Measurements from ENCODE around the gene JAZF1.

The JAZF1 gene

GRCh38 chr7:27885652-27886051, 294.9 kb downstream of the JAZF1 start:
- H3K9me3 ChIP-seq (ENCODE audit: insufficient read depth, low read length): no peaks in the 10 kb centered on the region
- no peaks in the 10 kb centered on the region for H3F3A ChIP-seq (ENCODE audit: insufficient read depth)
- H4K20me1 ChIP-seq (ENCODE audit: low read depth, low read length): no peaks in the 10 kb centered on the region
- H3K9me2 ChIP-seq (replicated peaks; ENCODE audit: insufficient read depth, low read length): no peaks in the 10 kb centered on the region
- no peaks in the 10 kb centered on the region for H3K79me2 ChIP-seq (ENCODE audit: insufficient read depth, low read length)
- H2AFZ ChIP-seq (ENCODE audit: low read depth, low read length, severe bottlenecking): no peak overlapping the region
- H3K4me2 ChIP-seq (ENCODE audit: low read depth, low read length, poor library complexity, severe bottlenecking): no peak overlapping the region
- no peaks in the 10 kb centered on the region for H3K27me3 ChIP-seq (ENCODE audit: low read length)
- no peak overlapping the region for H3K27ac ChIP-seq (ENCODE audit: low read depth, low read length)
- H3K36me3 ChIP-seq (ENCODE audit: low read length): no peaks in the 10 kb centered on the region
- no peak overlapping the region for H3K9ac ChIP-seq (ENCODE audit: low read length)
- no peak overlapping the region for H3K4me3 ChIP-seq (ENCODE audit: insufficient read depth, low read length, poor library complexity, severe bottlenecking)
- TF ChIP-seq CTCF (IDR thresholded peaks at IDR 0.05; ENCODE audit: insufficient read depth, low read length, poor library complexity, severe bottlenecking) (no peak), EZH2phosphoT487 (conservative IDR thresholded peaks at IDR 0.05; ENCODE audit: low read length) (no peak)

DNA sequence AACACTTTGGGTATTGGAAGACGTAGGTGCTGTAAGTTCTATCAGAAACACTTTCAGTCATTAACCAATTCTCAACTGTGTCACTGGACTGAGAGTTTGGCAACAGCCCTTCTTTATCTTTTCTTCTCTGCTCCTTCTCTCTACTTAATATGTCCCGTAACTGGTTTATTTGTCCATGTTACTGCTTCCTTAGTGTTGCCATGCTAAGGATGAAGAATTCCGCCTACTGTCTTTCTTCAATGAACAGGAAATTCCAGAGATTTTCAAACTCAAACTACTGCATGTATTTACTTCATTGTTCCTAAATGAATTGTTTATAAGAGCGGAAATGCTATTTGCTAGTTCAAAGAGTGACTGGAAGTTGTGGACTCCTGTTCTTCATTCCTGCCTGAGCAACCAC, 296.9 kb downstream of the JAZF1 start:
- TF ChIP-seq EZH2phosphoT487 (conservative IDR thresholded peaks at IDR 0.05; ENCODE audit: low read length) (no peak), CTCF (IDR thresholded peaks at IDR 0.05; ENCODE audit: insufficient read depth, low read length, poor library complexity, severe bottlenecking) (no peak)
- Histone ChIP-seq H3K79me2 (ENCODE audit: insufficient read depth, low read length) (no peaks in the 10 kb centered on the region), H3K4me2 (ENCODE audit: low read depth, low read length, poor library complexity, severe bottlenecking) (no peak overlapping the region), H3K9ac (ENCODE audit: low read length) (no peak overlapping the region), H3K27ac (ENCODE audit: low read depth, low read length) (no peak overlapping the region), H3K9me2 (replicated peaks; ENCODE audit: insufficient read depth, low read length) (no peaks in the 10 kb centered on the region), H3K36me3 (ENCODE audit: low read length) (no peaks in the 10 kb centered on the region), H2AFZ (ENCODE audit: low read depth, low read length, severe bottlenecking) (no peak overlapping the region), H3K9me3 (ENCODE audit: insufficient read depth, low read length) (no peaks in the 10 kb centered on the region), H3K27me3 (ENCODE audit: low read length) (no peaks in the 10 kb centered on the region), H3K4me3 (ENCODE audit: insufficient read depth, low read length, poor library complexity, severe bottlenecking) (no peak overlapping the region), H4K20me1 (ENCODE audit: low read depth, low read length) (no peaks in the 10 kb centered on the region), H3F3A (ENCODE audit: insufficient read depth) (no peaks in the 10 kb centered on the region)

- H3K4me3 ChIP-seq (ENCODE audit: insufficient read depth, low read length, poor library complexity, severe bottlenecking): no peak overlapping the region
- H2AFZ ChIP-seq (ENCODE audit: low read depth, low read length, severe bottlenecking): no peak overlapping the region
- H3K27ac ChIP-seq (ENCODE audit: low read depth, low read length): no peak overlapping the region
- H3K27me3 ChIP-seq (ENCODE audit: low read length): no peaks in the 10 kb centered on the region
- TF ChIP-seq CTCF (IDR thresholded peaks at IDR 0.05; ENCODE audit: insufficient read depth, low read length, poor library complexity, severe bottlenecking): no peak
- no peak for TF ChIP-seq EZH2phosphoT487 (conservative IDR thresholded peaks at IDR 0.05; ENCODE audit: low read length)
- H3K9me2 ChIP-seq (replicated peaks; ENCODE audit: insufficient read depth, low read length): no peaks in the 10 kb centered on the region
- no peak overlapping the region for H3K4me2 ChIP-seq (ENCODE audit: low read depth, low read length, poor library complexity, severe bottlenecking)
- no peak overlapping the region for H3K9ac ChIP-seq (ENCODE audit: low read length)
- H3K9me3 ChIP-seq (ENCODE audit: insufficient read depth, low read length): no peaks in the 10 kb centered on the region
- H3K36me3 ChIP-seq (ENCODE audit: low read length): no peaks in the 10 kb centered on the region
- H3F3A ChIP-seq (ENCODE audit: insufficient read depth): no peaks in the 10 kb centered on the region
- no peaks in the 10 kb centered on the region for H4K20me1 ChIP-seq (ENCODE audit: low read depth, low read length)
- H3K79me2 ChIP-seq (ENCODE audit: insufficient read depth, low read length): no peaks in the 10 kb centered on the region
These were observed 303.8 kb downstream of the JAZF1 start for GRCh38 chr7:27876756-27877155.

DNA sequence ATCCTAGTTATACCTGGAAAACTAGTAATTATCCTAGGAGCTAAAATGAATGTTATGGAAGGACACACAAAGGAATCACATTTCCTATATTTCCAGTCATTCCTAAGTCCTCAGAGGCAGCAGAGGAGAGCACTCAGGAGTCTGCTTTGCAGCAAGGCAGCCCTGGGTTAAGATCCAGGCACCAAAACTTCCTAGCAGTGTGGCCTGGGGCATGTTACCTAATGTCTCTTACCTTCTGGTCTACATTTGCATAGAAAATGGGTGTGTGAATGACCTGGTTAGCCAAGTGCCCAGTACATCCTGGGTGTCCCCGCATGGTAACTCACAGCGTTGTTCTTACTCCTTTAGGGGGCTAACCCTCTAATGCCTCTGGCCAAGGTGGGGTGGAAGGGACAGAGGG, 304.8 kb downstream of the JAZF1 start:
- H3K27ac ChIP-seq (ENCODE audit: low read depth, low read length): no peak overlapping the region
- H4K20me1 ChIP-seq (ENCODE audit: low read depth, low read length): no peaks in the 10 kb centered on the region

More for the DNA sequence above, 304.8 kb downstream of the JAZF1 start:
- no peak overlapping the region for H3K4me2 ChIP-seq (ENCODE audit: low read depth, low read length, poor library complexity, severe bottlenecking)
- no peak overlapping the region for H3K9ac ChIP-seq (ENCODE audit: low read length)
- TF ChIP-seq EZH2phosphoT487 (conservative IDR thresholded peaks at IDR 0.05; ENCODE audit: low read length) (no peak), CTCF (IDR thresholded peaks at IDR 0.05; ENCODE audit: insufficient read depth, low read length, poor library complexity, severe bottlenecking) (no peak)
- H3K36me3 ChIP-seq (ENCODE audit: low read length): no peaks in the 10 kb centered on the region
- H3K9me3 ChIP-seq (ENCODE audit: insufficient read depth, low read length): no peaks in the 10 kb centered on the region
- H3K4me3 ChIP-seq (ENCODE audit: insufficient read depth, low read length, poor library complexity, severe bottlenecking): no peak overlapping the region
- no peaks in the 10 kb centered on the region for H3F3A ChIP-seq (ENCODE audit: insufficient read depth)
- H2AFZ ChIP-seq (ENCODE audit: low read depth, low read length, severe bottlenecking): no peak overlapping the region
- H3K9me2 ChIP-seq (replicated peaks; ENCODE audit: insufficient read depth, low read length): no peaks in the 10 kb centered on the region
- no peaks in the 10 kb centered on the region for H3K79me2 ChIP-seq (ENCODE audit: insufficient read depth, low read length)
- H3K27me3 ChIP-seq (ENCODE audit: low read length): no peaks in the 10 kb centered on the region

All from SU-DHL-6 (cell line).